Caco-2 (cell line): Measurements from ENCODE around the gene TNFSF13B. TPM values are rescaled to one million over a fixed set of nuclear protein-coding genes. Genes with fewer than 3 reads are reported as not detected.
"Not testable (repeated sequence)": the region's sequence is repeated elsewhere in the genome, so short reads cannot be mapped to it uniquely, and the experiment has no call there.

Experiments used
- BruUV-seq: library from RNA; stranded (reverse); fragments of 400-500 nt; replicated peaks from 2 replicates; lab custom pipeline; 2021; lab: Mats Ljungman, UMichigan
- CTCF ChIA-PET: fragments of 300-600 bp; sonication (Branson Sonifier 250); formaldehyde crosslinking; loops from one replicate; lab custom pipeline; 2022; ENCODE audit warnings: antibody characterized with exemption; lab: Charles Lee
- POLR2A ChIA-PET: fragments of 300-600 bp; sonication (Branson Sonifier 250); formaldehyde crosslinking; loops from one replicate; lab custom pipeline; 2022; ENCODE audit warnings: antibody characterized with exemption; lab: Charles Lee
- DNase-seq, 2 experiments: peaks; one replicate each; pipeline versions ENCODE4 v3.0.0 to v3.0.0-alpha.2; 2020 to 2022
- H3K27me3 ChIP-seq: replicated peaks from 2 replicates; pipeline ENCODE4 v1.6.0; 2011; ENCODE audit warnings: low read length; ENCODE audit not compliant: control insufficient read depth, insufficient read depth
- H3K36me3 ChIP-seq: 2 replicates; pipeline ENCODE4 v1.5.1; 2011; ENCODE audit warnings: low read length; ENCODE audit not compliant: control insufficient read depth, insufficient read depth
- H3K4me1 ChIP-seq: fragments of 250-450 bp; sonication (Bioruptor Pico); 2 replicates; pipeline ENCODE4 v1.5.1; 2020; ENCODE audit warnings: mild to moderate bottlenecking
- H3K4me3 ChIP-seq: 2 replicates; pipeline ENCODE4 v1.5.1; 2011; ENCODE audit warnings: low read depth, mild to moderate bottlenecking, control low read depth, low read length
- H3K9me3 ChIP-seq: fragments of 250-450 bp; sonication (Bioruptor Pico); 2 replicates; pipeline ENCODE4 v1.5.1; 2020; ENCODE audit warnings: mild to moderate bottlenecking, moderate library complexity
- H3K27ac Mint-ChIP-seq: one replicate; pipeline ENCODE4 v1.8.0; 2022; ENCODE audit warnings: mixed read lengths; ENCODE audit not compliant: unreplicated experiment
- H3K27me3 Mint-ChIP-seq: one replicate; pipeline ENCODE4 v1.8.0; 2022; ENCODE audit warnings: mixed read lengths; ENCODE audit not compliant: insufficient read depth, unreplicated experiment
- H3K36me3 Mint-ChIP-seq: one replicate; pipeline ENCODE4 v1.8.0; 2022; ENCODE audit warnings: mild to moderate bottlenecking, mixed read lengths; ENCODE audit not compliant: insufficient read depth, unreplicated experiment
- H3K4me1 Mint-ChIP-seq: one replicate; pipeline ENCODE4 v1.8.0; 2022; ENCODE audit warnings: low read depth, mixed read lengths; ENCODE audit not compliant: unreplicated experiment
- H3K4me3 Mint-ChIP-seq: one replicate; pipeline ENCODE4 v1.8.0; 2022; ENCODE audit warnings: mild to moderate bottlenecking, moderate library complexity, mixed read lengths; ENCODE audit not compliant: unreplicated experiment
- H3K9me3 Mint-ChIP-seq: one replicate; pipeline ENCODE4 v1.8.0; 2022; ENCODE audit warnings: mixed read lengths; ENCODE audit not compliant: unreplicated experiment
- CTCF ChIP-seq, 2 experiments: fragments of 200-600 bp in 1 of 2; IDR thresholded peaks; 1 replicate in 1 of 2; 2 replicates in 1 of 2; pipeline versions ENCODE4 v1.5.1 to v1.8.0; 2011 to 2022; ENCODE audit warnings: antibody characterized with exemption in 1 of 2, control low read depth in 1 of 2, inconsistent platforms in 1 of 2, low read depth in 1 of 2, low read length in 1 of 2, mild to moderate bottlenecking in 1 of 2, moderate library complexity in 1 of 2; ENCODE audit not compliant: insufficient read depth in 1 of 2, severe bottlenecking in 1 of 2, unreplicated experiment in 1 of 2
- intact Hi-C: fragments of 100-400 bp; cut with micrococcal nuclease; formaldehyde crosslinking; loops from one replicate; pipeline ENCODE4 v1.10.0; 2022; ENCODE audit not compliant: unreplicated experiment
- total RNA-seq: library from RNA; stranded (reverse); gene quantifications from 2 replicates; pipeline ENCODE4 v1.2.3, GENCODE V29; 2022

TNFSF13B gene
- total RNA-seq, 1 experiment from 2014 or later, result 0.41 TPM

GRCh38 chr13:108267347-108267746 lies 2.2 kb upstream of the TNFSF13B start:
- no TSS peak for BruUV-seq
- no peaks in the 10 kb centered on the region for H3K4me1 Mint-ChIP-seq
- DNase-seq, result no peak
- H3K27me3 Mint-ChIP-seq, result no peaks in the 10 kb centered on the region
- no peaks in the 10 kb centered on the region for H3K36me3 ChIP-seq
- no peak overlapping the region for H3K4me3 ChIP-seq
- H3K9me3 Mint-ChIP-seq, result no peaks in the 10 kb centered on the region
- no peak overlapping the region for H3K27ac Mint-ChIP-seq
- H3K36me3 Mint-ChIP-seq, result no peaks in the 10 kb centered on the region
- no peaks in the 10 kb centered on the region for H3K27me3 ChIP-seq
- ChIA-PET POLR2A (no interaction called here), CTCF (no interaction called here)
- no peaks in the 10 kb centered on the region for H3K9me3 ChIP-seq
- no peak for TF ChIP-seq CTCF (IDR thresholded peaks at IDR 0.05; ENCODE audit: insufficient read depth in 1 of 2, low read depth in 1 of 2, low read length in 1 of 2, severe bottlenecking in 1 of 2, unreplicated experiment in 1 of 2)
- H3K4me3 Mint-ChIP-seq, result no peak overlapping the region
- H3K4me1 ChIP-seq, result no peaks in the 10 kb centered on the region
- intact Hi-C loops, result no loop called here

GRCh38 chr13:108267855-108268254 lies 1.7 kb upstream of the TNFSF13B start:
- CTCF ChIA-PET, POLR2A ChIA-PET, BruUV-seq, H3K4me1 Mint-ChIP-seq, H3K4me1 ChIP-seq, H3K27ac Mint-ChIP-seq, H3K9me3 ChIP-seq, DNase-seq, intact Hi-C loops, H3K36me3 ChIP-seq, H3K36me3 Mint-ChIP-seq, H3K9me3 Mint-ChIP-seq, H3K4me3 Mint-ChIP-seq, H3K4me3 ChIP-seq, H3K27me3 Mint-ChIP-seq, H3K27me3 ChIP-seq: not testable (repeated sequence)

GRCh38 chr13:108268466-108269112 lies 929 bp upstream of the TNFSF13B start:
- BruUV-seq, result no TSS peak
- ChIA-PET POLR2A (no interaction called here), CTCF (no interaction called here)
- Histone ChIP-seq H3K4me3 (no peak overlapping the region), H3K9me3 (no peaks in the 10 kb centered on the region), H3K4me1 (no peaks in the 10 kb centered on the region), H3K27me3 (no peaks in the 10 kb centered on the region), H3K36me3 (no peaks in the 10 kb centered on the region)
- no peak for DNase-seq
- no peaks in the 10 kb centered on the region for H3K9me3 Mint-ChIP-seq
- H3K27me3 Mint-ChIP-seq, result no peaks in the 10 kb centered on the region
- H3K4me3 Mint-ChIP-seq, result no peak overlapping the region
- no peak for TF ChIP-seq CTCF (IDR thresholded peaks at IDR 0.05; ENCODE audit: insufficient read depth in 1 of 2, low read depth in 1 of 2, low read length in 1 of 2, severe bottlenecking in 1 of 2, unreplicated experiment in 1 of 2)
- intact Hi-C loops, result no loop called here
- no peaks in the 10 kb centered on the region for H3K4me1 Mint-ChIP-seq
- no peaks in the 10 kb centered on the region for H3K36me3 Mint-ChIP-seq
- no peak overlapping the region for H3K27ac Mint-ChIP-seq
